ENCODE results near the gene PLAAT1.

Gene PLAAT1

GRCh38 chr3:193225302-193226125, 15.5 kb upstream of the PLAAT1 start:
- no peaks in the 10 kb centered on the region for H3K27me3 ChIP-seq
- H3K4me3 ChIP-seq = no peak overlapping the region
- no peaks in the 10 kb centered on the region for H3K36me3 ChIP-seq
- no peaks in the 10 kb centered on the region for H4K20me1 ChIP-seq
- no peaks in the 10 kb centered on the region for H3K9me3 ChIP-seq
- no peak for TF ChIP-seq Cebpa-rat (IDR thresholded peaks at IDR 0.05)
- no peak overlapping the region for H3K9ac ChIP-seq
- no peak overlapping the region for H3K4me2 ChIP-seq
- no peak overlapping the region for H3K27ac ChIP-seq
- H3K4me1 ChIP-seq = no peaks in the 10 kb centered on the region

- Histone ChIP-seq H3K36me3 (no peaks in the 10 kb centered on the region), H3K9ac (no peak overlapping the region), H3K4me3 (no peak overlapping the region), H3K27me3 (no peaks in the 10 kb centered on the region), H3K27ac (no peak overlapping the region), H3K4me2 (no peak overlapping the region), H4K20me1 (no peaks in the 10 kb centered on the region), H3K9me3 (no peaks in the 10 kb centered on the region), H3K4me1 (no peaks in the 10 kb centered on the region)
- TF ChIP-seq Cebpa-rat (IDR thresholded peaks at IDR 0.05) = no peak
Observed at GRCh38 chr3:193228206-193228605, 12.8 kb upstream of the PLAAT1 start.

- H3K9ac ChIP-seq = no peak overlapping the region
- H3K4me2 ChIP-seq = no peak overlapping the region
- H3K27me3 ChIP-seq = no peaks in the 10 kb centered on the region
Observed at GRCh38 chr3:193229851-193230420, 11.1 kb upstream of the PLAAT1 start.

GRCh38 chr3:193230610-193231009, 10.4 kb upstream of the PLAAT1 start:
- Histone ChIP-seq H3K4me2 (no peak overlapping the region), H3K9me3 (no peaks in the 10 kb centered on the region), H3K9ac (no peak overlapping the region), H4K20me1 (no peaks in the 10 kb centered on the region), H3K27me3 (no peaks in the 10 kb centered on the region), H3K27ac (no peak overlapping the region), H3K4me1 (no peaks in the 10 kb centered on the region), H3K4me3 (no peak overlapping the region), H3K36me3 (no peaks in the 10 kb centered on the region)
- no peak for TF ChIP-seq Cebpa-rat (IDR thresholded peaks at IDR 0.05)

More at GRCh38 chr3:193229851-193230420, 11.1 kb upstream of the PLAAT1 start:
- H3K27ac ChIP-seq = no peak overlapping the region
- H3K4me1 ChIP-seq = no peaks in the 10 kb centered on the region
- H3K4me3 ChIP-seq = no peak overlapping the region
- H3K9me3 ChIP-seq = no peaks in the 10 kb centered on the region
- no peaks in the 10 kb centered on the region for H4K20me1 ChIP-seq
- no peak for TF ChIP-seq Cebpa-rat (IDR thresholded peaks at IDR 0.05)
- no peaks in the 10 kb centered on the region for H3K36me3 ChIP-seq

- no peaks in the 10 kb centered on the region for H4K20me1 ChIP-seq
- no peak for TF ChIP-seq Cebpa-rat (IDR thresholded peaks at IDR 0.05)
- H3K4me1 ChIP-seq = no peaks in the 10 kb centered on the region
Observed at GRCh38 chr3:193231201-193231600, 9.8 kb upstream of the PLAAT1 start.

GRCh38 chr3:193236599-193236998, 4.4 kb upstream of the PLAAT1 start:
- no peaks in the 10 kb centered on the region for H3K36me3 ChIP-seq
- H3K27me3 ChIP-seq = no peaks in the 10 kb centered on the region
- TF ChIP-seq Cebpa-rat (IDR thresholded peaks at IDR 0.05) = no peak
- peaks cover 6% of the 10 kb centered on the region; the same call in 1 of the 2 replicates for H3K9me3 ChIP-seq
- H4K20me1 ChIP-seq = no peaks in the 10 kb centered on the region
- H3K9ac ChIP-seq = no peak overlapping the region
- no peaks in the 10 kb centered on the region for H3K4me1 ChIP-seq
- no peak overlapping the region for H3K4me3 ChIP-seq
- H3K27ac ChIP-seq = no peak overlapping the region
- no peak overlapping the region for H3K4me2 ChIP-seq

More at GRCh38 chr3:193231201-193231600, 9.8 kb upstream of the PLAAT1 start:
- no peaks in the 10 kb centered on the region for H3K9me3 ChIP-seq
- H3K27ac ChIP-seq = no peak overlapping the region
- no peak overlapping the region for H3K4me2 ChIP-seq
- H3K27me3 ChIP-seq = no peaks in the 10 kb centered on the region
- H3K9ac ChIP-seq = no peak overlapping the region
- H3K36me3 ChIP-seq = no peaks in the 10 kb centered on the region
- H3K4me3 ChIP-seq = no peak overlapping the region

GRCh38 chr3:193237030-193237429, 4.0 kb upstream of the PLAAT1 start:
- no peaks in the 10 kb centered on the region for H4K20me1 ChIP-seq
- peaks cover 9% of the 10 kb centered on the region; the same call in 1 of the 2 replicates for H3K9me3 ChIP-seq
- H3K4me2 ChIP-seq = no peak overlapping the region
- no peaks in the 10 kb centered on the region for H3K36me3 ChIP-seq
- H3K27me3 ChIP-seq = no peaks in the 10 kb centered on the region
- H3K4me1 ChIP-seq = no peaks in the 10 kb centered on the region
- no peak overlapping the region for H3K4me3 ChIP-seq
- H3K9ac ChIP-seq = no peak overlapping the region
- H3K27ac ChIP-seq = no peak overlapping the region
- no peak for TF ChIP-seq Cebpa-rat (IDR thresholded peaks at IDR 0.05)

GRCh38 chr3:193240436-193240849, 579 bp upstream of the PLAAT1 start:
- H3K9ac ChIP-seq = no peak overlapping the region
- H3K4me3 ChIP-seq = no peak overlapping the region
- peaks cover 9% of the 10 kb centered on the region; the same call in 1 of the 2 replicates for H3K9me3 ChIP-seq

GRCh38 chr3:193241716-193242115, 694 bp downstream of the PLAAT1 start:
- H3K9ac ChIP-seq = no peak overlapping the region
- no peaks in the 10 kb centered on the region for H3K4me1 ChIP-seq
- H3K9me3 ChIP-seq = peaks cover 9% of the 10 kb centered on the region
- no peak for TF ChIP-seq Cebpa-rat (IDR thresholded peaks at IDR 0.05)
- H3K27me3 ChIP-seq = no peaks in the 10 kb centered on the region
- H3K36me3 ChIP-seq = no peaks in the 10 kb centered on the region
- H3K4me3 ChIP-seq = no peak overlapping the region
- no peak overlapping the region for H3K4me2 ChIP-seq
- H4K20me1 ChIP-seq = no peaks in the 10 kb centered on the region
- H3K27ac ChIP-seq = no peak overlapping the region

More at GRCh38 chr3:193240436-193240849, 579 bp upstream of the PLAAT1 start:
- H3K27me3 ChIP-seq = no peaks in the 10 kb centered on the region
- H3K27ac ChIP-seq = no peak overlapping the region
- no peak overlapping the region for H3K4me2 ChIP-seq
- H3K4me1 ChIP-seq = no peaks in the 10 kb centered on the region
- H4K20me1 ChIP-seq = no peaks in the 10 kb centered on the region
- H3K36me3 ChIP-seq = no peaks in the 10 kb centered on the region
- no peak for TF ChIP-seq Cebpa-rat (IDR thresholded peaks at IDR 0.05)

GRCh38 chr3:193243571-193243970, 2.5 kb downstream of the PLAAT1 start:
- H3K4me2 ChIP-seq = no peak overlapping the region
- H3K36me3 ChIP-seq = no peaks in the 10 kb centered on the region
- no peaks in the 10 kb centered on the region for H3K27me3 ChIP-seq
- no peaks in the 10 kb centered on the region for H3K4me1 ChIP-seq
- H3K9me3 ChIP-seq = peaks cover 26% of the 10 kb centered on the region
- H4K20me1 ChIP-seq = no peaks in the 10 kb centered on the region
- TF ChIP-seq Cebpa-rat (IDR thresholded peaks at IDR 0.05) = no peak
- no peak overlapping the region for H3K4me3 ChIP-seq
- H3K27ac ChIP-seq = no peak overlapping the region
- H3K9ac ChIP-seq = no peak overlapping the region
